ENCODE data around the gene CNTN4.
"Not testable (repeated sequence)": the region's sequence is repeated elsewhere in the genome, so short reads cannot be mapped to it uniquely, and the experiment has no call there.

Gene CNTN4

DNA sequence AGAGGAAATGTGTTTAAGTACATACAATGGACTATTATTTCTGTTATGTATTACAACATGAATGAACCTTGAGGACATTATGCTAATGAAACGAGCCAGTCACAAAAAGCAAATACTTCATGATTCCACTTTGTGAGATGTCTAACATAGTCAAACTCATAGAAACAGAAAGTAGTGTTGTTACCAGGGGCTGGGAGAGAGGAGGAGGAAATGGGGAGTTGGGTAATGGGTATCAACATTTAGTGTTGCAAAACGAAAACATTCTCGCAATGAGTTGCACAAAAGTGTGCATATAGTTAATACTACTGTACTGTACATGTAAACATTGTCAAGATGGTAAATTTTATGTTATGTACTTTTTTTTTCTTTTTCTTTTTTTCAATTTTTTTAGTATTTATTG is 817.2 kb downstream of the CNTN4 start:
- no peak overlapping the region for H3K4me3 ChIP-seq (ENCODE audit: control insufficient read depth, low read depth, low read length)
- DNase-seq (ENCODE audit: low read depth), result no peak
- TF ChIP-seq, protein P1, sequence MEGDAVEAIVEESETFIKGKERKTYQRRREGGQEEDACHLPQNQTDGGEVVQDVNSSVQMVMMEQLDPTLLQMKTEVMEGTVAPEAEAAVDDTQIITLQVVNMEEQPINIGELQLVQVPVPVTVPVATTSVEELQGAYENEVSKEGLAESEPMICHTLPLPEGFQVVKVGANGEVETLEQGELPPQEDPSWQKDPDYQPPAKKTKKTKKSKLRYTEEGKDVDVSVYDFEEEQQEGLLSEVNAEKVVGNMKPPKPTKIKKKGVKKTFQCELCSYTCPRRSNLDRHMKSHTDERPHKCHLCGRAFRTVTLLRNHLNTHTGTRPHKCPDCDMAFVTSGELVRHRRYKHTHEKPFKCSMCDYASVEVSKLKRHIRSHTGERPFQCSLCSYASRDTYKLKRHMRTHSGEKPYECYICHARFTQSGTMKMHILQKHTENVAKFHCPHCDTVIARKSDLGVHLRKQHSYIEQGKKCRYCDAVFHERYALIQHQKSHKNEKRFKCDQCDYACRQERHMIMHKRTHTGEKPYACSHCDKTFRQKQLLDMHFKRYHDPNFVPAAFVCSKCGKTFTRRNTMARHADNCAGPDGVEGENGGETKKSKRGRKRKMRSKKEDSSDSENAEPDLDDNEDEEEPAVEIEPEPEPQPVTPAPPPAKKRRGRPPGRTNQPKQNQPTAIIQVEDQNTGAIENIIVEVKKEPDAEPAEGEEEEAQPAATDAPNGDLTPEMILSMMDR (conservative IDR thresholded peaks at IDR 0.05; ENCODE audit: control insufficient read depth, insufficient read depth, low read depth, low read length), result no peak

DNA sequence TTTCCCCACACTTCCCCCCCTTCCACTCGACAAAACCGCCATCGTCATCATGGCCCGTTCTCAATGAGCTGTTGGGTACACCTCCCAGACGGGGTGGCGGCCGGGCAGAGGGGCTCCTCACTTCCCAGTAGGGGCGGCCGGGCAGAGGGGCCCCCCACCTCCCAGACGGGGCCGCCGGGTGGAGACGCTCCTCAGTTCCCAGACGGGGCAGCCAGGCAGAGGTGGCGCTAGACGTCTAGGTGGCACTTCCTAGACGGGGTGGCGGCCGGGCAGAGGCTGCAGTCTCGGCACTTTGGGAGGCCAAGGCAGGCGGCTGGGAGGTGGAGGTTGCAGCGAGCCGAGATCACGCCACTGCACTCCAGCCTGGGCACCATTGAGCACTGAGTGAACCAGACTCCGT is 818.0 kb downstream of the CNTN4 start:
- H3K4me3 ChIP-seq (ENCODE audit: control insufficient read depth, low read depth, low read length); DNase-seq (ENCODE audit: low read depth): not testable (repeated sequence)

DNA sequence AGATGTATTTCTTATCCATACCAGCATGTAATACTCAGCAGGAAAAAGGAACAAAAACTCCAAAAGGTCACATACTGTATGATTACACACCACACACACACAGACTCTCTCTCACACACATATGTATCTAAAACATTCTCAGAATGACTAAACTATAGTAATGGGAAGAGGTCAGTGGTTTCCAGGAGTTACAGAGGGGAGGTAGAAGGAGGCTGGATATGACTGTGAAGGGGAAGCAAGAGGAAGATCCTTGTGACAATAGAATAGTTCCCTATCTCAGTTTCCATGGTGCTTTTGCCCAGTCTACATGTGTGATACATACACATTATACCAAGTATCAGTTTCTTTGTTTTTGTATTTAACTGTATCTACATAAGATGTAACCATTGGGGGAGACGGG is 821.4 kb downstream of the CNTN4 start:
- TF ChIP-seq, protein P1 (conservative IDR thresholded peaks at IDR 0.05; ENCODE audit: control insufficient read depth, insufficient read depth, low read depth, low read length), result no peak
- no peak for DNase-seq (ENCODE audit: low read depth)
- no peak overlapping the region for H3K4me3 ChIP-seq (ENCODE audit: control insufficient read depth, low read depth, low read length)

DNA sequence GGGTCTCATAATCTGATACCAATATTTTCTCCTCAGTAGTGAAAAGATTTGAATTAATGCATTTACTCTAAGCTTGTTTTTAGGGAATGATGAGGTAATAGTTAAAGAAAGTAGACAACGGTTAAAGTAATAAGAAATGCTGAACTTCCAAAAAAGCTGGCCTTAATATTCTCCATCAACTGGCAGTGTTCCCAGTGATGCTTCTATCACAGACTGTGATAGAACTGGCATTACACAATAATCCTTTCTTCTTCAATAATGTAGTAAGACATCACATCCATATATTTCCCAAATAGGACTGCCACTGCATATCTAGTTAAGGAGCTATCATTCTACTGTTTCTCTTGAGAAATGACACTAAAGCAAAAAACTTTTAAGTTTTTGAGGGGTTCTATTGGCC is 822.8 kb downstream of the CNTN4 start:
- TF ChIP-seq, protein P1 (conservative IDR thresholded peaks at IDR 0.05; ENCODE audit: control insufficient read depth, insufficient read depth, low read depth, low read length), result no peak
- peak; percentile 2 for DNase-seq (ENCODE audit: low read depth)
- H3K4me3 ChIP-seq (ENCODE audit: control insufficient read depth, low read depth, low read length), result no peak overlapping the region

DNA sequence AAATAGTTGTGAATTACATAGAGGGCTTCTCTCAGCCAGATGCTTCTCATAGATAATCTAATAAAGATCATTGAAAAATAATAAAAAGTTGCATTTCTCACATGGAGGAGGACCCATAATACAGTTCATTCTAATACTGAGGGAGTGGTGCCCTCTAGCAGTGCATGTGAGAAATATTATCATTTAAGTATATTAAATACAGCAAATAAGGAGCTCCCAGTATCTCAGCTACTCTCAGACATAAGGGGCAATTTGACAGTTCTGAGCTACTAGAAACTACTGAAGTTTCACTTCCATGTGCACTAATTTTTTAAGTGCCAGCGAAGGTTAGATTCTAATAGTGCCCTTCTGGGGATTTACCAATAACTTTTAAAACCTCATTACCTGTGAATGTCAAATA is 823.2 kb downstream of the CNTN4 start:
- peak; percentile 22 for DNase-seq (ENCODE audit: low read depth)
- no peak overlapping the region for H3K4me3 ChIP-seq (ENCODE audit: control insufficient read depth, low read depth, low read length)
- TF ChIP-seq, protein P1 (conservative IDR thresholded peaks at IDR 0.05; ENCODE audit: control insufficient read depth, insufficient read depth, low read depth, low read length), result peak; percentile 31

DNA sequence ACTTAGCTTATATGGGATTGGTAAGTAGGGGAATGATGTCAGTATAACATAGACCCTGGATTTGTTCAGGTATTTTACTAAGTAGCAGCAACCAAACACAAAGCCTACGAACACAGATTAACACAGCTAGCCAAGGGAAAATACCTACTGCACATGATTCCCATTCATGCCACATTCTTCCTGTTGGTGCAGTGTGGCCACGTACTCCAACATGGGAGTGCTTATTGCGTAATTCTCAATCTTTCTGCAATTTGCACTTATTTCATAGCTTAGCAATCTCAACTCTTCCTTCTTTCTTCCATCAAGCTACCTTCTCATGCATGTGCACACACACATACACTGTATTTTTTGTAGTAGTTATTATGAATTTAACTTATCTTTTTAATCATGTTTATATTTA is 824.7 kb downstream of the CNTN4 start:
- no peak for DNase-seq (ENCODE audit: low read depth)
- TF ChIP-seq, protein P1 (conservative IDR thresholded peaks at IDR 0.05; ENCODE audit: control insufficient read depth, insufficient read depth, low read depth, low read length), result no peak
- no peak overlapping the region for H3K4me3 ChIP-seq (ENCODE audit: control insufficient read depth, low read depth, low read length)

DNA sequence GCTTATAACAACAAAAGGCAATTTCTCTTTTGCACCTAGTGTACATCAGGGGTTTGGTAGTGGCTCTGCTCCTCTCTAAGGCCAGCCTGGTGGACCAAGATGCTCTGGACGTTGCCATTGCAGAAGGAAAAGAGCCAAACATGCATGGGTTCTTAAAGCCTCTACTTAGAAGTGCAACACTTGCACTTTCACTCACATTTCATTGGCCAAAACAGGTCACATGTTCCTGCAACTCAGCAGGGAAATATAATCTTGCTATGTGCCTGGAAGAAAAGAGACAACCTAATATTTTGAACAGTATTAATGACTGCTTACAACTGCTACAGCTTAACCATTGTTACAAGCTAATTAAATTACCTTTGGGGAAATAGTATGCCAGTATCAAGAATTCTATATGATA is 828.6 kb downstream of the CNTN4 start:
- no peak for DNase-seq (ENCODE audit: low read depth)
- no peak overlapping the region for H3K4me3 ChIP-seq (ENCODE audit: control insufficient read depth, low read depth, low read length)
- TF ChIP-seq, protein P1 (conservative IDR thresholded peaks at IDR 0.05; ENCODE audit: control insufficient read depth, insufficient read depth, low read depth, low read length), result no peak
